ENCODE measurements around the gene RAB11FIP4. TPM values are rescaled to one million over a fixed set of nuclear protein-coding genes. Genes with fewer than 3 reads are reported as not detected.

Gene RAB11FIP4
- total and polyA plus RNA-seq, 12 donors: 0.48 to 3.8 (median 2.3) TPM

DNA sequence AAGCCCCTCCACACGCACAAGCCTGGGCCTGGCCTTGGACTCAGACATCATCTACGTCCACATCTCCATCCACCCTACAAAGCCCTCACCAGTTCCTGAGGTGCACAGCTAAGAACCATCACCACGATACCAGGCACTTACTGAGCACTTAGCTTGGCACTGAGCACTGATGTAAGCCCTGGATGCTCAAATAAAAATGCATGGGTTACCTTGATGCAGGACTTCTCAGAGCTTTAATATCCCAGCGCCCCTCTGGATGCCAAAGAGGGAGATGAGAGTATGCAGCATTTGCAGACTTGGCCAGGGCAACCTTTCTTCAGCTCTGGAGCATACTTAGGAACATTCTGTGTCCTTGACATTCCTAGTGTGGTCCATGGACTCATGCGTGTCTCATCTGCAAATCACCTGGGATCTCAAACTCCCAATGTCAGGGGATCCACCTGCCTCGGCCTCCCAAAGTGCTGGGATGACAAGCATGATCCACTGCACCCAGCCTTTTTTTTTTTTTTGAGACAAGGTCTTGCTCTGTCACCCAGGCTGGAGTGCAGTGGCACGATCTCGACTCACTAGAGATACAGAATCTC is 69.8 kb downstream of the RAB11FIP4 start:
- intact Hi-C loops (cut with DNase I): no loop called here
- no peak overlapping the region for H3K4me3 ChIP-seq

GRCh38 chr17:31462261-31462660 is 70.8 kb downstream of the RAB11FIP4 start:
- Histone ChIP-seq H3K4me3 (no peak overlapping the region), H3K36me3 (replicated peaks in 1 of 2) (no peaks in the 10 kb centered on the region), H3K27ac (no peak overlapping the region), H3K9me3 (replicated peaks in 1 of 3) (no peaks in the 10 kb centered on the region), H3K27me3 (no peaks in the 10 kb centered on the region), H3K4me1 (replicated peaks in 1 of 2) (no peaks in the 10 kb centered on the region)
- intact Hi-C loops (cut with DNase I): no loop called here
- no peak for DNase-seq
- TF ChIP-seq POLR2A (IDR thresholded peaks at IDR 0.05): no peak
- TF ChIP-seq, protein P1, sequence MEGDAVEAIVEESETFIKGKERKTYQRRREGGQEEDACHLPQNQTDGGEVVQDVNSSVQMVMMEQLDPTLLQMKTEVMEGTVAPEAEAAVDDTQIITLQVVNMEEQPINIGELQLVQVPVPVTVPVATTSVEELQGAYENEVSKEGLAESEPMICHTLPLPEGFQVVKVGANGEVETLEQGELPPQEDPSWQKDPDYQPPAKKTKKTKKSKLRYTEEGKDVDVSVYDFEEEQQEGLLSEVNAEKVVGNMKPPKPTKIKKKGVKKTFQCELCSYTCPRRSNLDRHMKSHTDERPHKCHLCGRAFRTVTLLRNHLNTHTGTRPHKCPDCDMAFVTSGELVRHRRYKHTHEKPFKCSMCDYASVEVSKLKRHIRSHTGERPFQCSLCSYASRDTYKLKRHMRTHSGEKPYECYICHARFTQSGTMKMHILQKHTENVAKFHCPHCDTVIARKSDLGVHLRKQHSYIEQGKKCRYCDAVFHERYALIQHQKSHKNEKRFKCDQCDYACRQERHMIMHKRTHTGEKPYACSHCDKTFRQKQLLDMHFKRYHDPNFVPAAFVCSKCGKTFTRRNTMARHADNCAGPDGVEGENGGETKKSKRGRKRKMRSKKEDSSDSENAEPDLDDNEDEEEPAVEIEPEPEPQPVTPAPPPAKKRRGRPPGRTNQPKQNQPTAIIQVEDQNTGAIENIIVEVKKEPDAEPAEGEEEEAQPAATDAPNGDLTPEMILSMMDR (IDR thresholded peaks at IDR 0.05): no peak
- 80 to 87% (median 86%) methylated on average over 6 of the region's 6 CpGs for WGBS, 4 donors

More for the DNA sequence above, 69.8 kb downstream of the RAB11FIP4 start:
- Histone ChIP-seq H3K27ac (no peak overlapping the region), H3K36me3 (replicated peaks in 1 of 2) (no peaks in the 10 kb centered on the region), H3K4me1 (replicated peaks in 1 of 2) (no peaks in the 10 kb centered on the region), H3K9me3 (replicated peaks in 1 of 3) (no peaks in the 10 kb centered on the region), H3K27me3 (no peaks in the 10 kb centered on the region)
- no peak for TF ChIP-seq POLR2A (IDR thresholded peaks at IDR 0.05)
- TF ChIP-seq, protein P1 (IDR thresholded peaks at IDR 0.05): no peak
- DNase-seq: no peak
- 66 to 73% (median 73%) methylated on average over 7 to 8 of the region's 8 CpGs for WGBS, 4 donors

DNA sequence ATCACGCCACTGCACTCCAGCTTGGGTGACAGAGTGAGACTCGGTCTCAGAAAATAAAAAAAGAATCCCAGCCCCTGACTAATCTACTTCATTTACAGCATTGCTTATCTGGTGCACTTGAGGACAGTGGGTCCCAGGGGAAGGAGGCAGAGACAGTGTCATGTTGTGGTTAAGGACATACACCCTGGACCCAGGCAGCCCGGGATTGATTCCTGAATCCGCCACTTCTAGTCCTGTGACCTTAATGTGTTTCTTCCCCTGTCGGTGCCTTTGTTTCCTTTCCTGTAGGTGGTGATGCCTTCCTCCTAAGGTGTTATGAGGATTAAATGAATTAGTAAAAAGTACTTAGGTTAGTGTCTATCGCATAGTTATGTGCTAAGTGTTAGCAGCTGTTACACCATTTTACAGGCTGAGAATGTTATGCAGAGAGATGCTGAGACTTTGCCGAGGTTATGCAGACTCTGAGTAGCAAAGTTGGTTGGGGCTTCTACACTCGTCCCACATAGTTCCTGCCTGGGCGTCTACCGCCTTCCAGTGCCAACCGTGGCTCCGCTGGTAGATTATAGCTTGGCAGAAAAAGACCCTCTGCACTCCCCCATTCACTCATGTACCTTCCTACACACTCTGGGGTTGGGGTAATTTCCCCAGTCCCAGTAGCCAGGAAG is 74.8 kb downstream of the RAB11FIP4 start:
- Histone ChIP-seq H3K9me3 (replicated peaks in 1 of 3) (no peaks in the 10 kb centered on the region), H3K27me3 (no peaks in the 10 kb centered on the region), H3K4me1 (replicated peaks in 1 of 2) (no peaks in the 10 kb centered on the region), H3K27ac (no peak overlapping the region), H3K4me3 (no peak overlapping the region), H3K36me3 (replicated peaks in 1 of 2) (no peaks in the 10 kb centered on the region)
- intact Hi-C loops (cut with DNase I): no loop called here
- no peak for DNase-seq
- WGBS, 4 donors: 82 to 89% (median 86%) methylated on average over 12 of the region's 12 CpGs
- TF ChIP-seq POLR2A (IDR thresholded peaks at IDR 0.05): no peak
- TF ChIP-seq, protein P1 (IDR thresholded peaks at IDR 0.05): no peak

DNA sequence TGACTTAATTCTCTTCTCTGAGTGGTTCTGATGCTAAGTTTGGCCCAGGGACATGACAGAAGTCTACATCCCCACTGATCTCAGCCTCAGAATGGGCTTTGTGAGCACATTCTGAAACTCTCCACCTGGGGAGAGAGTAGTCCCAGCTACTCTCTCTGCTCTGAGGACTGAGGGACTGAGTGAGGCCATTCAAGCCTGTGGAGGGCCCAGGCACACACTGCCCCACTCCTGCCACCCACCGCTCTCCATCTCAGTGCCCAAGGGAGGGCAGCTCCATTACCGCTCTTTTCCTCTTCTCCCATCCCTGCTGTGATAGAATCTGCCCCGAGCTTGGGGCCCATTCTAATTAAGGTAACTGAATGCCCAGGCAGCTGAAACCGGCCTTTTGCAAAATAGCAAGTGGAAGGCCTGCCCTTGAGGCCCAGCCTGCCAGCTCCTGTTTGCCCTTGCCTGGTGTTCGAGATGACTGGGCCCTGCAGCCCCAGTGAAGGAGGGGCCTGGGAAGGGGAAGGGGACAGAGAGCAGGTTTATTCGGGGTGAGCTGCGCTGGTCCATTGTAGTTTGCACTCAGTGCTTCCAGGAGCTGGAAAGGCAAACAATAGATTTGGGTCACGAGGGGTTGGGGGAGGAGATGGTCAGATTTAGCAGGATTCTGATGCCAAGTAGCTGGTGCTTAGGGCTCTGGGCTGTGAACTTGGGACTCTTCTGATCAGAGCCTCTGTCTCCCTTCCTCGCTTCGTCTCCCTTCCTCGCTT is 76.2 kb downstream of the RAB11FIP4 start:
- H3K27me3 ChIP-seq: no peaks in the 10 kb centered on the region
- 72 to 77% (median 75%) methylated on average over 9 to 11 of the region's 11 CpGs for WGBS, 4 donors
- H3K27ac ChIP-seq: no peak overlapping the region
- H3K9me3 ChIP-seq (replicated peaks in 1 of 3): no peaks in the 10 kb centered on the region
- intact Hi-C loops (cut with DNase I): no loop called here
- no peaks in the 10 kb centered on the region for H3K36me3 ChIP-seq (replicated peaks in 1 of 2)
- TF ChIP-seq, protein P1 (IDR thresholded peaks at IDR 0.05): no peak
- no peak for TF ChIP-seq POLR2A (IDR thresholded peaks at IDR 0.05)
- no peaks in the 10 kb centered on the region for H3K4me1 ChIP-seq (replicated peaks in 1 of 2)
- H3K4me3 ChIP-seq: no peak overlapping the region
- DNase-seq: no peak
